Measurements from ENCODE around the gene SLC4A4.

- TF ChIP-seq, protein P1, sequence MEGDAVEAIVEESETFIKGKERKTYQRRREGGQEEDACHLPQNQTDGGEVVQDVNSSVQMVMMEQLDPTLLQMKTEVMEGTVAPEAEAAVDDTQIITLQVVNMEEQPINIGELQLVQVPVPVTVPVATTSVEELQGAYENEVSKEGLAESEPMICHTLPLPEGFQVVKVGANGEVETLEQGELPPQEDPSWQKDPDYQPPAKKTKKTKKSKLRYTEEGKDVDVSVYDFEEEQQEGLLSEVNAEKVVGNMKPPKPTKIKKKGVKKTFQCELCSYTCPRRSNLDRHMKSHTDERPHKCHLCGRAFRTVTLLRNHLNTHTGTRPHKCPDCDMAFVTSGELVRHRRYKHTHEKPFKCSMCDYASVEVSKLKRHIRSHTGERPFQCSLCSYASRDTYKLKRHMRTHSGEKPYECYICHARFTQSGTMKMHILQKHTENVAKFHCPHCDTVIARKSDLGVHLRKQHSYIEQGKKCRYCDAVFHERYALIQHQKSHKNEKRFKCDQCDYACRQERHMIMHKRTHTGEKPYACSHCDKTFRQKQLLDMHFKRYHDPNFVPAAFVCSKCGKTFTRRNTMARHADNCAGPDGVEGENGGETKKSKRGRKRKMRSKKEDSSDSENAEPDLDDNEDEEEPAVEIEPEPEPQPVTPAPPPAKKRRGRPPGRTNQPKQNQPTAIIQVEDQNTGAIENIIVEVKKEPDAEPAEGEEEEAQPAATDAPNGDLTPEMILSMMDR (conservative IDR thresholded peaks at IDR 0.05 in 1 of 2, IDR thresholded peaks at IDR 0.05 in 1 of 2; ENCODE audit: low read depth in 1 of 2, low read length in 2 of 2): no peak
- no peak for TF ChIP-seq EZH2 (IDR thresholded peaks at IDR 0.05; ENCODE audit: low read length, missing control alignments)
These were observed 28.7 kb downstream of the SLC4A4 start for GRCh38 chr4:71367546-71367945.

Data from fibroblast of lung (primary cell).